B cell (primary cell): Measurements from ENCODE around the gene SRSF1.

Experiments used
- CTCF ChIP-seq: fragments of 200-600 bp; IDR thresholded peaks from one replicate; pipeline ENCODE4 v1.8.0; 2022; ENCODE audit warnings: antibody characterized with exemption, mild to moderate bottlenecking
- EZH2 ChIP-seq: IDR thresholded peaks from 2 replicates; pipeline ENCODE4 v1.6.1; 2012; ENCODE audit warnings: borderline replicate concordance, low read depth, mild to moderate bottlenecking, moderate library complexity, low read length; ENCODE audit not compliant: insufficient read depth, poor library complexity, severe bottlenecking

- TF ChIP-seq CTCF, result no peak
- no peak for TF ChIP-seq EZH2
Measured at GRCh38 chr17:58046239-58047094, 39.4 kb upstream of the SRSF1 start.
